GM19099 (cell line): ENCODE data around the gene KCTD21.

ENCODE experiments used
- POLR2A ChIP-seq: IDR thresholded peaks from 3 replicates; pipeline ENCODE4 v1.6.1; 2011; ENCODE audit warnings: low read depth; ENCODE audit not compliant: insufficient read length; ENCODE audit errors: extremely low read depth

KCTD21 gene

GRCh38 chr11:78195917-78196560 is 7.6 kb upstream of the KCTD21 start:
- TF ChIP-seq POLR2A: no peak

GRCh38 chr11:78194490-78194889 is 6.1 kb upstream of the KCTD21 start:
- no peak for TF ChIP-seq POLR2A

- no peak for TF ChIP-seq POLR2A
Observed at GRCh38 chr11:78193806-78194205, 5.4 kb upstream of the KCTD21 start.

GRCh38 chr11:78192911-78193351 is 4.5 kb upstream of the KCTD21 start:
- no peak for TF ChIP-seq POLR2A

- TF ChIP-seq POLR2A: no peak
Observed at GRCh38 chr11:78192223-78192719, 3.8 kb upstream of the KCTD21 start.

- TF ChIP-seq POLR2A: no peak
Observed at GRCh38 chr11:78190871-78191538, 2.6 kb upstream of the KCTD21 start.

GRCh38 chr11:78190374-78190773 is 1.9 kb upstream of the KCTD21 start:
- no peak for TF ChIP-seq POLR2A

- TF ChIP-seq POLR2A: no peak
Observed at GRCh38 chr11:78189851-78190250, 1.4 kb upstream of the KCTD21 start.

GRCh38 chr11:78189174-78189724 is 823 bp upstream of the KCTD21 start:
- no peak for TF ChIP-seq POLR2A

GRCh38 chr11:78187366-78188285 is 800 bp downstream of the KCTD21 start:
- TF ChIP-seq POLR2A: no peak

- TF ChIP-seq POLR2A: no peak
Observed at GRCh38 chr11:78181185-78181584, 7.2 kb downstream of the KCTD21 start.

GRCh38 chr11:78180751-78181150 is 7.7 kb downstream of the KCTD21 start:
- TF ChIP-seq POLR2A: no peak

- TF ChIP-seq POLR2A: no peak
Observed at GRCh38 chr11:78179459-78180071, 8.9 kb downstream of the KCTD21 start.

- TF ChIP-seq POLR2A: no peak
Observed at GRCh38 chr11:78177216-78177615, 11.2 kb downstream of the KCTD21 start.
